Measurements from ENCODE around the gene GAB1.

DNA sequence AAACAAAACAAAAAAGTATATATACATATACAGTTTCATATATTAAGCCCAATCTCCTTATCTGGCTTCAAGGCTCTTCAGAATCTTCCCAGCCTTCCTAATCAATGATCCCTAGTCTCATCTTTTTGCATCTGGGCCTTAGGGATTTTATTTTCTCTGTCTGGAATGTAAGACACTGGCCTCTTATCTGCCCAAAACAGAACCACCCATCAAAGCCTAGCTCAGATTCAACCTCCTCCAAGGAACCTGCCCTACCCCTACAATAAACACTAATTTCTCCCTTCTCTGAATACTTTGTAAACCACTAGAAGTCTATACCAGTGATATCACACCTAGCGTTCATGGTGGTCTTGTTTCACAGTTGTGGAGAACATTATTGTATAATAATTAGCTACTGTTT is 23.2 kb upstream of the GAB1 start:
- TF ChIP-seq, protein P1, sequence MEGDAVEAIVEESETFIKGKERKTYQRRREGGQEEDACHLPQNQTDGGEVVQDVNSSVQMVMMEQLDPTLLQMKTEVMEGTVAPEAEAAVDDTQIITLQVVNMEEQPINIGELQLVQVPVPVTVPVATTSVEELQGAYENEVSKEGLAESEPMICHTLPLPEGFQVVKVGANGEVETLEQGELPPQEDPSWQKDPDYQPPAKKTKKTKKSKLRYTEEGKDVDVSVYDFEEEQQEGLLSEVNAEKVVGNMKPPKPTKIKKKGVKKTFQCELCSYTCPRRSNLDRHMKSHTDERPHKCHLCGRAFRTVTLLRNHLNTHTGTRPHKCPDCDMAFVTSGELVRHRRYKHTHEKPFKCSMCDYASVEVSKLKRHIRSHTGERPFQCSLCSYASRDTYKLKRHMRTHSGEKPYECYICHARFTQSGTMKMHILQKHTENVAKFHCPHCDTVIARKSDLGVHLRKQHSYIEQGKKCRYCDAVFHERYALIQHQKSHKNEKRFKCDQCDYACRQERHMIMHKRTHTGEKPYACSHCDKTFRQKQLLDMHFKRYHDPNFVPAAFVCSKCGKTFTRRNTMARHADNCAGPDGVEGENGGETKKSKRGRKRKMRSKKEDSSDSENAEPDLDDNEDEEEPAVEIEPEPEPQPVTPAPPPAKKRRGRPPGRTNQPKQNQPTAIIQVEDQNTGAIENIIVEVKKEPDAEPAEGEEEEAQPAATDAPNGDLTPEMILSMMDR (CRISPR knock-in tag; IDR thresholded peaks at IDR 0.05) = no peak
- TF ChIP-seq TCF7 (IDR thresholded peaks at IDR 0.05; ENCODE audit: low read depth) = no peak
- TF ChIP-seq, protein P2, sequence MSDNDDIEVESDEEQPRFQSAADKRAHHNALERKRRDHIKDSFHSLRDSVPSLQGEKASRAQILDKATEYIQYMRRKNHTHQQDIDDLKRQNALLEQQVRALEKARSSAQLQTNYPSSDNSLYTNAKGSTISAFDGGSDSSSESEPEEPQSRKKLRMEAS (IDR thresholded peaks at IDR 0.05) = no peak
- TF ChIP-seq ZEB1 (IDR thresholded peaks at IDR 0.05; ENCODE audit: insufficient replicate concordance, low read depth) = no peak
- TF ChIP-seq SNAPC2 (CRISPR knock-in tag; IDR thresholded peaks at IDR 0.05) = no peak
- TF ChIP-seq CREB1 (IDR thresholded peaks at IDR 0.05) = no peak
- TF ChIP-seq CREB1 (CRISPR knock-in tag; IDR thresholded peaks at IDR 0.05) = no peak
- no peak for TF ChIP-seq MAFG (CRISPR knock-in tag; IDR thresholded peaks at IDR 0.05)
- no peak for TF ChIP-seq HDAC2 (CRISPR knock-in tag; IDR thresholded peaks at IDR 0.05)
- TF ChIP-seq GABPB1 (CRISPR knock-in tag; IDR thresholded peaks at IDR 0.05) = no peak
- no peak for TF ChIP-seq ZNF12 (CRISPR knock-in tag; IDR thresholded peaks at IDR 0.05)
- TF ChIP-seq NR2F2 (IDR thresholded peaks at IDR 0.05; ENCODE audit: borderline replicate concordance, low read depth) = no peak
